HFFc6 (cell line): ENCODE measurements around the gene BOLA2. TPM values are rescaled to one million over a fixed set of nuclear protein-coding genes. Genes with fewer than 3 reads are reported as not detected.
"Not testable (repeated sequence)": the region's sequence is repeated elsewhere in the genome, so short reads cannot be mapped to it uniquely, and the experiment has no call there.

ENCODE experiments used
- DNase-seq: peaks from one replicate; pipeline ENCODE4 v3.0.0-alpha.2; 2018
- H3K27ac Mint-ChIP-seq: 2 replicates; pipeline ENCODE4 v1.8.0; 2020; ENCODE audit warnings: mild to moderate bottlenecking, mixed read lengths
- H3K27me3 Mint-ChIP-seq: 2 replicates; pipeline ENCODE4 v1.8.0; 2021; ENCODE audit warnings: mild to moderate bottlenecking, moderate library complexity, mixed read lengths; ENCODE audit not compliant: insufficient read depth
- H3K36me3 Mint-ChIP-seq: 2 replicates; pipeline ENCODE4 v1.8.0; 2021; ENCODE audit warnings: low read depth, mixed read lengths
- H3K4me1 Mint-ChIP-seq: 2 replicates; pipeline ENCODE4 v1.8.0; 2020; ENCODE audit warnings: low read depth, mixed read lengths
- H3K4me3 Mint-ChIP-seq: 2 replicates; pipeline ENCODE4 v1.8.0; 2020; ENCODE audit warnings: mild to moderate bottlenecking, moderate library complexity, mixed read lengths
- H3K9me3 Mint-ChIP-seq: 2 replicates; pipeline ENCODE4 v1.8.0; 2020; ENCODE audit warnings: mild to moderate bottlenecking, mixed read lengths
- long read RNA-seq: library from polyadenylated mRNA; unstranded; transcript quantifications from one replicate; pipeline ENCODE4 v2.0.0, GENCODE V29; 2019
- total RNA-seq, 6 experiments: library from RNA; stranded (reverse); fragmentation: NEBNext Ultra II Directional; extraction: Animal tissue kit (Norgen Biotek cat#: 25700); gene quantifications; 2 replicates in 1 of 6; 3 replicates in 5 of 6; pipeline ENCODE4 v1.2.3, GENCODE V29; 2021

BOLA2 gene
- total RNA-seq, result 1 to 10 TPM; 3.3 to 6.5 (median 5.1) TPM
- long read RNA-seq, transcript BOLA2-201 (3 exons, 1,012 nt), result major isoform, 25 of 31 reads
- long read RNA-seq, partial matches to known transcripts, result 2 of 31 reads
- long read RNA-seq, other reads (novel, unspliced or antisense), result 4 of 31 reads

DNA sequence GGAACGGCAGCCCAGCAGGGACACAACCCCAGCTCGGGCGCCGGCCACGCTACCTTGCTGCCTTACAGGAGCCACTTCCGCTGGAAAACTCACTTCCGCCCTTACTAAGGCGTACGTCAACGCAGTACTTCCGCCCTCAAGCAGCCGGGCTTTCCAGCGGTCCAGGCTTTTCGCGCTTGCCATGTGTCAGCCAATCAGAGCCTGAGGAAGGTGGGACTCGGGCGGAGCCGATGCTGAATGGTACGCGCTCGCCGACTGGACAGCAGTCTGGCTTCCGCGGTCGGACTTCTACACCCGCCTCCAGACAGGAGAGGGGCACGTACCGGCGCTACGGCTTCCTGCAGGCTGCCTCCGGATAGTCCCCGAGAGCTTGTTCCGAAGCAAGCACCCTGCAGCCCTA, at the start of gene BOLA2, which contains the start of gene SLX1B:
Gene BOLA2, minus strand, starts transcription at position 83 of the 400 bp plus-strand sequence. CDS start 98 bp downstream, outside the sequence.
Gene SLX1B, plus strand, starts transcription at position 265 of the 400 bp plus-strand sequence.
- not testable (repeated sequence) for DNase-seq, H3K9me3 Mint-ChIP-seq, H3K4me1 Mint-ChIP-seq, H3K4me3 Mint-ChIP-seq, H3K27me3 Mint-ChIP-seq, H3K36me3 Mint-ChIP-seq, H3K27ac Mint-ChIP-seq

DNA sequence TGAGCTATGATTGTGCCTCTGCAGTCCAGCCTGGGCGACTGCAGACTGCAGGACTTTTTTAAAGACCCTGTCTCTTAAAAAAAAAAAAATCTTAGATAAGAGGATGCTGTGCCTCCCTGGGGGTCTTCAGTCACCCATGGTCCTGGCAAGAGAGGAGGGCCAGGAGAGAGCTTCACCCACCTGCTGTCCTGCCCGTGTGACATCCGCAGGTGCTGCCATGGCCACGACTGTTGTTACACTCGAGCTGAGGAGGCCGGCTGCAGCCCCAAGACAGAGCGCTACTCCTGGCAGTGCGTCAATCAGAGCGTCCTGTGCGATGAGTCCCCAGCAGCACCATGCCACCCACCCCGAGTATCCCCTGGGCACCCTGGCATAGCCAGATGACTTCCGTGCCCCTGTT, 28.1 kb upstream of the BOLA2 start:
- H3K4me1 Mint-ChIP-seq, H3K4me3 Mint-ChIP-seq, DNase-seq, H3K9me3 Mint-ChIP-seq, H3K27me3 Mint-ChIP-seq, H3K27ac Mint-ChIP-seq, H3K36me3 Mint-ChIP-seq: not testable (repeated sequence)

DNA sequence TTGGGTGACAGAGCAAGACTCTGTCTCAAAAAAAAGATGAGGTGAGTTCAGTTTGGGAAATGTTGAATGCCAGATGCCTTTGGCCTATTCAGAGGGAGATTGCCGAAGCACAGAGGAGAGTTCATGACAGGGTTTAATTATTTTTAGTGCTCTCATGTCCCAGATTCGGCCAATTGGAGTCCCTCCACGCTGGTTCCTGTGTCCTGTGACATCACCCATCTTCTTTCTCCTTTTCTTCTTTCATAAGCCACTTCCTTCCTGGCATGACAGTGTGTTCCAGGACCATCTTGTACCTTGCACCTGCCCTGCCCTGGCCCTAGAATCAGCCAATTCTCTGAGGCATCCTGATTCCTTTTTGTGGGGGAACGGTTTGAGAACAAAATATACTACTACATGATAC, 17.9 kb upstream of the BOLA2 start:
- H3K4me3 Mint-ChIP-seq, H3K4me1 Mint-ChIP-seq, DNase-seq, H3K27ac Mint-ChIP-seq, H3K9me3 Mint-ChIP-seq, H3K36me3 Mint-ChIP-seq, H3K27me3 Mint-ChIP-seq: not testable (repeated sequence)

DNA sequence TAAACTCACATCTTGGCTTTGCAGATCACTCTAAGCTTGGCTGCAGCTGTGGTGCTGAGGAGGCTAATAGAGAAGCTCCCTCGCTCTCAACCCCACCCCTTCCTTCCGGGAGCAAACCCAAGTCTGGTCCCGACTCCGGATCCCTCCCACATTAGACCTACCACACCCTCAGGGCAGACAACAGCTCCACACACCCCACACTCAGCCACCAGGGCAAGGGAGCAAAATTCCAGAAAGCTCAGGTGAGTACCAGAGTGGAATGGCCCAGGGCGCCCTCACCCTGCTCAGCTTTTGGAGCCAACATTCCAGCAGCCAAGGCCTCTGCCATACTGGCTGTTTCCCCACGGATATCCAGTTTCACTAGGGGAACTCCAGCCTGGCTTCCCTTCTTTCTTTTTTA, 15.5 kb upstream of the BOLA2 start:
- peak; percentile 8 for DNase-seq
- not testable (repeated sequence) for H3K27ac Mint-ChIP-seq, H3K4me3 Mint-ChIP-seq, H3K4me1 Mint-ChIP-seq, H3K9me3 Mint-ChIP-seq, H3K36me3 Mint-ChIP-seq, H3K27me3 Mint-ChIP-seq

DNA sequence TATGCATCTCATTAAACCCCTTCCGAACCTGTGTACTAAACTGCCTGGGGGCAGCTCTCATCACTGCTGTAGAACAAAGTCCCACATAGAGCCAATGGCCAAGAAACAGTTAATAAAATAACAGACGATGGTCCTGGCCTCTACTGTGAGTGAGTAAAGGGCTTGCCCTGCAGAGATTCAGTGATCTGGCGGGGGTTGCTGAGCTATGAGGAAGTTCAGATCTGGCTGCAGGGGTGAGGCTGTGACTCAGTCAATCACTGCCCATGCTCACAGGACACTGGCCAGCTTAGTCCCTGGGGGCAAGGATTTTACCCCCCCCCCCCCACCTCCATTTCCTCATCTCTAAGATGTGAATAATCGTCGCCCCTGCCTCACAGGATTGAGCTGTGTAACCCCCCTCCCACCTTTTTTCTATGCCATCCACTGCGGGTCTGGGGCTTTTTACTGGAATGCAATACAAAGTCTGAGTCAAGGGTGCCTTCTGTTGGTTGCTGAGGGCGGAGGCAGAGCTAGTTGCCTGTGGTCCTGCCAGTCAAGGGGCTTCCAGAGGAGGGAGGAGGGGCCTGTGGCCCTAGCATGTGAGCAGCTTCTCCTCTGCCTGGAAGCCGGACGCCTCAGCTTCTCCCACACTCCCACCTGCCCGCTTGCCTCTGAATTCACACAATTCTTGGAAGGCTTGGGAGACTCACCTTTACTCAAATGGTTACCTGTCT, 13.7 kb upstream of the BOLA2 start:
- not testable (repeated sequence) for H3K4me1 Mint-ChIP-seq, H3K27ac Mint-ChIP-seq, H3K27me3 Mint-ChIP-seq, H3K36me3 Mint-ChIP-seq, H3K4me3 Mint-ChIP-seq, DNase-seq, H3K9me3 Mint-ChIP-seq

DNA sequence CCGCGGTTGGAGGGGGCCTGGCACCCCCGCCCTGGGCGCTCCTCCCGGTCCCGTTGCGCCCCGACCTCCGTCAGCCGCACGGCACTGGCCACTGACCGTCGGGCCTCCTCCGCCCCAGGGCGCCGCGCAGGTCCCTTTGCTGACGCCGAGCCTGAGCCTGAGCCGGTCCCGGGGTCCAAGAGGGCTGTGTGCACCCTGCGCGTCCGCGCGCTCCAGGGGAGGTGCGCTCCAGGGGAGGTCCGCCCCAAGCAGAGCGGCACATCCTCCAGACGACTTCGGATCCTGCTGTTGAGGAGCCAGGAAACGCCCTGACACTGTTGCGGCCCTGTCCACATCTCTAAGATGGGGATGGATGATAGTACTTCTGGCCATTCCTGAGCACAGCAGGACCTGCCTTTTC, 12.8 kb upstream of the BOLA2 start:
- H3K4me1 Mint-ChIP-seq, H3K27ac Mint-ChIP-seq, H3K27me3 Mint-ChIP-seq, H3K4me3 Mint-ChIP-seq, H3K36me3 Mint-ChIP-seq, DNase-seq, H3K9me3 Mint-ChIP-seq: not testable (repeated sequence)

DNA sequence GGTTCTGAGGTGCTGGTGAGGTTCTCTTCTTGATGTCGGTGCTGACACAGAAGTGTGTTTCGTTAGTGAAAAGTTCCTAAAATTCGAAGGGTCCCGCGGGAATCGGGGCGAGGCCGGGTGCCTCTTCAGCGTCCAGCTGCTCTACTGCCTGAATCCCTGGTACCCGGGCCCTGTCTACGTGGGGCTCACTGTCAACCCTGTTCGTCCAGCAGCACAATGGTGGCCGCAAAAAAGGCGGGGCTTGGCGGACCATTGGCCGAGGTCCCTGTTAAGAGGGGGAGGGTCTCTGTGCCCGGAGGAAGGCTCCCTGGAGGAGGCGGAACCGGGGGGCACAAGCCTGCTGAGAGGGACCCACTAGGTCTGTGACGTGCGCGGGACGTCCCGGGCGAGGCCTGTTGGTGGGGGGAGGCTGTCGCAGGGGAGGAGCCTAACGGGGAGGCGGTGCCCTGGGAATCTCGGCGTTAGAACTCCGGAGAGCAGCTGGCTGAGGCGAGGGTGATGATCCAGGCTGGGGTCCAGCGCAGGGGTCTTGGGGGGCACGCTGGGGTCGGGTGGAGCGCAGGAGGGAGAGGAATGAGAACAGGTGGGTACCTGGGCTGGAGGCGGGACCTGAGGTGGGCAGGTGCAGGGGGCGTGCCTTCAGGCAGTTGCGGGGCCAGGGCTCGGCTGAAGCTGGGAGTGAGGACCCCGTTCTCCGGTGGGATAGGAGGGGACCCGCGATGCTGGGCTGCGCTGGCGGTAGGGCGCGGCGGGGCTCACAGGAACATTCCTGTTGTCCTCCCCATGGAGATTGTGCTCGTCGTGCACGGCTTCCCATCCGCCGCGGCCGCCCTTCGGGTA, 12.1 kb upstream of the BOLA2 start:
- H3K4me3 Mint-ChIP-seq, H3K27me3 Mint-ChIP-seq, H3K9me3 Mint-ChIP-seq, H3K4me1 Mint-ChIP-seq, H3K36me3 Mint-ChIP-seq, DNase-seq, H3K27ac Mint-ChIP-seq: not testable (repeated sequence)

DNA sequence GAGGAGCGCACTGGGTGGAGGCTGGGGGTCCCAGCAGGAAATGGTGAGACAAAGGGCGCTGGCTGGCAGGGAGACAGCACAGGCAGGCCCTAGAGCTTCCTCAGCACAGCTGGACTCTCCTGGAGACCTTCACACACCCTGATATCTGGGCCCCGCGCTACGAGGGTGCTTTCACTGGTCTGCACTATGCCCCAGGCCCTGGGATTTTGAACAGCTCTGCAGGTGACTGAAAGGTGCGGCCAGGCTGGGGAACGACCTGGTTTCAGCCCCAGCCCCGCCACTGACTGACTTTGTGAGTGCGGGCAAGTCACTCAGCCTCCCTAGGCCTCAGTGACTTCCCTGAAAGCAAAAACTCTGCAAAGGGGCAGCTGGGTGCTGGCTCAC, 6.5 kb upstream of the BOLA2 start:
- not testable (repeated sequence) for H3K27me3 Mint-ChIP-seq, DNase-seq, H3K36me3 Mint-ChIP-seq, H3K4me1 Mint-ChIP-seq, H3K4me3 Mint-ChIP-seq, H3K9me3 Mint-ChIP-seq, H3K27ac Mint-ChIP-seq

DNA sequence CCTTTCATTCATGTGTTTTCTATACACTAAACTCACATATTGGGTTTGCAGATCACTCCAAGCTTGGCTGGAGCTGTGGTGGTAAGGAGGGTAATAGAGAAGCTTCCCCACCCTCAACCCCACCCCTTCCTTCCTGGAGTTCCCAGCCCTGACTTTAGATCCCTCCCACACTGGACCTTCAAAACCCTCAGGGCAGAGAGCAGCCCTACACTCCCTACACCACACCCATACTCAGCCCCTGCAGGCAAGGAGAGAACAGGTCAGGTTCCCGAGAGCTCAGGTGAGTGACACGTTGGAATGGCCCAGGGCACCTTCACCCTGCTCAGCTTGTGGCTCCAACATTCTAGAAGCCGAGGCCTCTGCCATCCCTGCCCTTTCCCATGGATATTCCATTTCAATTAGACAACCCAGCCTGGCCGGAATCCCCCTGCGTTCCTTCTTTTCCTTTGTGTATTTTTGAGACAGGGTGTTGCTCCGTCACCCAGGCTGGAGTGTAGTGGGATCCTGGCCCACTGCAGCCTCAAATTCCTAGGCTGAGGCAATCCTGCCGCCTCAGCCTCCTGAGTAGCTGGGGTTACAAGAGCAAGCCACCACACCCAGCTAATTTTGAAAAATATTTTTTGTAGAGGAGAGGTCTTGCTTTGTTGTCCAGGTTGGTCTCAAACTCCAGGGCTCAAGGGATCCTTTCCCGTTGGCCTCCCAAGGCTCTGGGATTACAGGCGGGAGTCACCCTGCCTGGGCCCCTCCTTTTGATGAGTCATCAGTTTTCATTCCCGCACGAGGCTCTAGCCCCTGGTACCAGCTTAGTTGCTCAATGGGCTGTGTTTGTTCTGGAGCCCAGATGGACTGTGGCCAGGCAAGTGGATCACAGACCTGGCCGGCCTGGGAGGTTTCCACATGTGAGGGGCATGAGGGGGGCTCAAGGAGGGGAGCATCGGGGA, 5.8 kb upstream of the BOLA2 start, which contains the start of gene SULT1A4:
Gene SULT1A4, plus strand, starts transcription at position 208 of the 941 bp plus-strand sequence. CDS start 1,473 bp downstream, outside the sequence.
- H3K27ac Mint-ChIP-seq, H3K36me3 Mint-ChIP-seq, DNase-seq, H3K4me3 Mint-ChIP-seq, H3K27me3 Mint-ChIP-seq, H3K9me3 Mint-ChIP-seq, H3K4me1 Mint-ChIP-seq: not testable (repeated sequence)

DNA sequence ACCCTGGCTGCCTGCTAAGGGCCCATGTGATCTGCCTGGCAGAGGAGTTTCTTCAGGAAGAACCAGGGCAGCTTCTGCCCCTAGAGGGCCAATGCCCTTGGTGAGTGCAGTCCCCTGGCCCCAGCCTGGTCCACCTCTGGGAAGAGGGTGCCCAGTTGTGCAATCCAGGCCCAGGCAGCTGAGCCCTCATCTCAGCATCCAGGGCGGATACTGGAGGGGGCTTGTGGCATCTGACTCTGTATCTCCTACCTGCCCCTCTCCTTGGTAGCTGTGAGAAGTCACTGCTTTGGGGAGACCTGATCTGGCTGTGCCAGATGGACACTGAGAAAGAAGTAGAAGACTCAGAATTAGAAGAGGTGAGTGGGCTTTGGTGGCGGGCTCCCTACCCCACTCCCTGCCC, 3.5 kb upstream of the BOLA2 start:
- H3K27ac Mint-ChIP-seq, H3K4me1 Mint-ChIP-seq, DNase-seq, H3K36me3 Mint-ChIP-seq, H3K27me3 Mint-ChIP-seq, H3K4me3 Mint-ChIP-seq, H3K9me3 Mint-ChIP-seq: not testable (repeated sequence)

DNA sequence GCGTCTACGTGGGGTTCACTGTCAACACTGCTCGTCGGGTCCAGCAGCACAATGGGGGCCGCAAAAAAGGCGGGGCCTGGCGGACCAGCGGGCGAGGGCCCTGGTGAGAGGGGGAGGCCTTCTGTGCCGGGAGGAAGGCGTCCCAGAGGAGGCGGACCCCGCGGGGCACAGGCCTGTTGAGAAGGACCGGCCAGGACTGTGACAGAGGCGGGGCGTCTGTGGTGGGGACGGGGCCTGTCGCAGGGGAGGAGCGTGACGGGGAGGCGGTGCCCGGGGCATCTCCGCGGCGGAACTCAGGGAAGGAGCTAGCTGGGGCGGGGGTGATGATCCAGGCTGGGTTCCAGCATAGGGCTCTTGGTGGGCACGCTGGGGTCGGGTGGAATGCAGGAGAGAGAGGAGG, 677 bp upstream of the BOLA2 start:
- not testable (repeated sequence) for H3K27ac Mint-ChIP-seq, H3K4me3 Mint-ChIP-seq, H3K27me3 Mint-ChIP-seq

DNA sequence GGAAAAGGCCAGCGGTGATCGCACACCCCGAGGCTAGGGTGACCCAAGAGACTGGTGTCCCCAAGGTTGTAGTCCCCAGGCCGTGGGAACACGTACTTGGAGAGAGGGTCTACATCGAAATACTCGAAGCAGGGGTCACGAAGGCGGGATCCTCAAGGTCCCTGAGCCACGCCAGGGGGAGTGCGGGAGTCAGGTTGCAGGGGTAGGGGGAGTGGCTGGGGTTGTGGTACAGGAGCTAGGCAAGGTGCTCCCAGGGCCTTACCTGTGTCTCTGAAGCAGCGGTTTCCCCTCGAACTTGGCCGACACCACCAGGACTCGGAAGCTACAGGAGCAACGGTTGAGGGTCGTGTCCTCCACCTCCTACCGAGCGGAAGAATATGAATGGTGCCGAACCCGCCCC, 397 bp downstream of the BOLA2 start:
- not testable (repeated sequence) for H3K4me3 Mint-ChIP-seq, H3K4me1 Mint-ChIP-seq, H3K27me3 Mint-ChIP-seq, H3K9me3 Mint-ChIP-seq, DNase-seq, H3K36me3 Mint-ChIP-seq, H3K27ac Mint-ChIP-seq

More for the DNA sequence above, 677 bp upstream of the BOLA2 start:
- H3K9me3 Mint-ChIP-seq, H3K36me3 Mint-ChIP-seq, H3K4me1 Mint-ChIP-seq, DNase-seq: not testable (repeated sequence)

DNA sequence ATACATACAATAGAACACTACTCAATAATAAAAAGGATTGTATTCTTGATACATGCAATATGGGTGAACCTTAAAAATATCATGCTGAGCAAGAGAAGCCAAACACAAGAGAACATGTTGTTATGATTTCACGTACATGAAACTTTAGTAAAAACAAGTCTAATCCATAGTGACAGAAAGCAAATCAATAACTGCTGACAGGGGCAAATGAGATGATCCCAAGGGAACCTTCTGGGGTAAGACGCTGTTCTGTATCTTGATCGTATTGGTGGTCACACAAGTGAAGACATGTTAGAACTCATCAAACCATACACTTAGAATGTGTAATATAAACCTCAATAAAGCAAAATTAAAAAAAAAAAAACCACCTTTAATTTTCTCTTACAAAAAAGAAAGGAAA, 28.8 kb downstream of the BOLA2 start:
- not testable (repeated sequence) for H3K36me3 Mint-ChIP-seq, H3K27me3 Mint-ChIP-seq, H3K9me3 Mint-ChIP-seq, DNase-seq, H3K4me3 Mint-ChIP-seq, H3K27ac Mint-ChIP-seq
- H3K4me1 Mint-ChIP-seq, result peaks cover 11% of the 10 kb centered on the region
